Measurements from ENCODE around the gene ACTR1A.

Gene ACTR1A

GRCh38 chr10:102527546-102527945 is 25.0 kb upstream of the ACTR1A start:
- no peak overlapping the region for H3K4me3 ChIP-seq (ENCODE audit: low read length)
- no peak for TF ChIP-seq ZNF274 (IDR thresholded peaks at IDR 0.05; ENCODE audit: low read depth, low read length)

- H3K4me3 ChIP-seq (ENCODE audit: low read length) = no peak overlapping the region
- no peak for TF ChIP-seq ZNF274 (IDR thresholded peaks at IDR 0.05; ENCODE audit: low read depth, low read length)
Observed at GRCh38 chr10:102524746-102525145, 22.2 kb upstream of the ACTR1A start.

GRCh38 chr10:102523250-102524029 is 20.9 kb upstream of the ACTR1A start:
- no peak for TF ChIP-seq ZNF274 (IDR thresholded peaks at IDR 0.05; ENCODE audit: low read depth, low read length)
- no peak overlapping the region for H3K4me3 ChIP-seq (ENCODE audit: low read length)

- no peak overlapping the region for H3K4me3 ChIP-seq (ENCODE audit: low read length)
- no peak for TF ChIP-seq ZNF274 (IDR thresholded peaks at IDR 0.05; ENCODE audit: low read depth, low read length)
Observed at GRCh38 chr10:102522874-102523249, 20.4 kb upstream of the ACTR1A start.

GRCh38 chr10:102519246-102519825 is 16.8 kb upstream of the ACTR1A start:
- H3K4me3 ChIP-seq (ENCODE audit: low read length) = no peak overlapping the region
- TF ChIP-seq ZNF274 (IDR thresholded peaks at IDR 0.05; ENCODE audit: low read depth, low read length) = no peak

- TF ChIP-seq ZNF274 (IDR thresholded peaks at IDR 0.05; ENCODE audit: low read depth, low read length) = no peak
- no peak overlapping the region for H3K4me3 ChIP-seq (ENCODE audit: low read length)
Observed at GRCh38 chr10:102517553-102517952, 15.0 kb upstream of the ACTR1A start.

GRCh38 chr10:102515724-102516123 is 13.2 kb upstream of the ACTR1A start:
- no peak for TF ChIP-seq ZNF274 (IDR thresholded peaks at IDR 0.05; ENCODE audit: low read depth, low read length)
- H3K4me3 ChIP-seq (ENCODE audit: low read length) = no peak overlapping the region

GRCh38 chr10:102514487-102515311 is 12.2 kb upstream of the ACTR1A start:
- no peak for TF ChIP-seq ZNF274 (IDR thresholded peaks at IDR 0.05; ENCODE audit: low read depth, low read length)
- no peak overlapping the region for H3K4me3 ChIP-seq (ENCODE audit: low read length)

GRCh38 chr10:102511583-102512274 is 9.2 kb upstream of the ACTR1A start:
- TF ChIP-seq ZNF274 (IDR thresholded peaks at IDR 0.05; ENCODE audit: low read depth, low read length) = no peak
- H3K4me3 ChIP-seq (ENCODE audit: low read length) = no peak overlapping the region

- TF ChIP-seq ZNF274 (IDR thresholded peaks at IDR 0.05; ENCODE audit: low read depth, low read length) = no peak
- no peak overlapping the region for H3K4me3 ChIP-seq (ENCODE audit: low read length)
Observed at GRCh38 chr10:102509387-102509786, 6.9 kb upstream of the ACTR1A start.

- TF ChIP-seq ZNF274 (IDR thresholded peaks at IDR 0.05; ENCODE audit: low read depth, low read length) = no peak
- no peak overlapping the region for H3K4me3 ChIP-seq (ENCODE audit: low read length)
Observed at GRCh38 chr10:102508506-102508905, 6.0 kb upstream of the ACTR1A start.

GRCh38 chr10:102507521-102507920 is 5.0 kb upstream of the ACTR1A start:
- no peak overlapping the region for H3K4me3 ChIP-seq (ENCODE audit: low read length)
- TF ChIP-seq ZNF274 (IDR thresholded peaks at IDR 0.05; ENCODE audit: low read depth, low read length) = no peak

GRCh38 chr10:102505462-102506115 is 3.1 kb upstream of the ACTR1A start:
- no peak for TF ChIP-seq ZNF274 (IDR thresholded peaks at IDR 0.05; ENCODE audit: low read depth, low read length)
- H3K4me3 ChIP-seq (ENCODE audit: low read length) = peak overlapping the region; percentile 96; the same call in 1 of the 2 replicates

- no peak for TF ChIP-seq ZNF274 (IDR thresholded peaks at IDR 0.05; ENCODE audit: low read depth, low read length)
- H3K4me3 ChIP-seq (ENCODE audit: low read length) = peak overlapping the region; percentile 96
Observed at GRCh38 chr10:102504976-102505300, 2.4 kb upstream of the ACTR1A start.
